ENCODE measurements around the gene IRGC.

- TF ChIP-seq, protein P1, sequence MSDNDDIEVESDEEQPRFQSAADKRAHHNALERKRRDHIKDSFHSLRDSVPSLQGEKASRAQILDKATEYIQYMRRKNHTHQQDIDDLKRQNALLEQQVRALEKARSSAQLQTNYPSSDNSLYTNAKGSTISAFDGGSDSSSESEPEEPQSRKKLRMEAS (IDR thresholded peaks at IDR 0.05), result no peak
- TF ChIP-seq CREB1 (IDR thresholded peaks at IDR 0.05; ENCODE audit: low read depth) (no peak), REST (IDR thresholded peaks at IDR 0.05; ENCODE audit: low read depth) (no peak), TAF1 (IDR thresholded peaks at IDR 0.05; ENCODE audit: low read depth) (no peak), ZBTB7A (IDR thresholded peaks at IDR 0.05; ENCODE audit: low read depth) (no peak), EP300 (IDR thresholded peaks at IDR 0.05; ENCODE audit: borderline replicate concordance) (no peak), YY1 (IDR thresholded peaks at IDR 0.05; ENCODE audit: low read depth) (no peak)
Measured at GRCh38 chr19:43762814-43763213, 46.9 kb downstream of the IRGC start.
